ENCODE measurements around the gene CCR2.
"Not testable (repeated sequence)": the region's sequence is repeated elsewhere in the genome, so short reads cannot be mapped to it uniquely, and the experiment has no call there.

The CCR2 gene

GRCh38 chr3:46353647-46354410, at the start of gene CCR2:
Gene CCR2, plus strand, starts transcription at chr3:46354111. Its CDS starts 3,417 bp downstream, at chr3:46357528.
- DNase-seq (ENCODE audit: low spot score): no peak

GRCh38 chr3:46304739-46305138, 49.2 kb upstream of the CCR2 start:
- no peak for DNase-seq (ENCODE audit: low spot score)

- DNase-seq (ENCODE audit: low spot score): no peak
Observed at GRCh38 chr3:46312991-46313390, 40.9 kb upstream of the CCR2 start.

GRCh38 chr3:46314517-46314916, 39.4 kb upstream of the CCR2 start:
- DNase-seq (ENCODE audit: low spot score): no peak

- DNase-seq (ENCODE audit: low spot score): no peak
Observed at GRCh38 chr3:46316206-46316605, 37.7 kb upstream of the CCR2 start.

- no peak for DNase-seq (ENCODE audit: low spot score)
Observed at GRCh38 chr3:46318207-46318927, 35.5 kb upstream of the CCR2 start.

- DNase-seq (ENCODE audit: low spot score): no peak
Observed at GRCh38 chr3:46321461-46322104, 32.3 kb upstream of the CCR2 start.

GRCh38 chr3:46324036-46324435, 29.9 kb upstream of the CCR2 start:
- DNase-seq (ENCODE audit: low spot score): no peak

GRCh38 chr3:46325645-46326300, 28.1 kb upstream of the CCR2 start:
- no peak for DNase-seq (ENCODE audit: low spot score)

GRCh38 chr3:46330676-46331075, 23.2 kb upstream of the CCR2 start:
- not testable (repeated sequence) for DNase-seq (ENCODE audit: low spot score)

GRCh38 chr3:46334741-46335478, 19.0 kb upstream of the CCR2 start:
- no peak for DNase-seq (ENCODE audit: low spot score)

- DNase-seq (ENCODE audit: low spot score): no peak
Observed at GRCh38 chr3:46335541-46335940, 18.4 kb upstream of the CCR2 start.

- DNase-seq (ENCODE audit: low spot score): no peak
Observed at GRCh38 chr3:46337911-46338310, 16.0 kb upstream of the CCR2 start.

GRCh38 chr3:46338840-46339239, 15.1 kb upstream of the CCR2 start:
- DNase-seq (ENCODE audit: low spot score): no peak

GRCh38 chr3:46344476-46344875, 9.4 kb upstream of the CCR2 start:
- no peak for DNase-seq (ENCODE audit: low spot score)

- no peak for DNase-seq (ENCODE audit: low spot score)
Observed at GRCh38 chr3:46348823-46349482, 5.0 kb upstream of the CCR2 start.

- DNase-seq (ENCODE audit: low spot score): no peak
Observed at GRCh38 chr3:46349484-46350261, 4.2 kb upstream of the CCR2 start.

GRCh38 chr3:46350262-46350565, 3.7 kb upstream of the CCR2 start:
- DNase-seq (ENCODE audit: low spot score): no peak

GRCh38 chr3:46351646-46352045, 2.3 kb upstream of the CCR2 start:
- DNase-seq (ENCODE audit: low spot score): no peak

GRCh38 chr3:46353090-46353489, 821 bp upstream of the CCR2 start:
- DNase-seq (ENCODE audit: low spot score): no peak

GRCh38 chr3:46354478-46354877, 567 bp downstream of the CCR2 start:
- DNase-seq (ENCODE audit: low spot score): no peak

Measured in D341Med (cell line).